Putamen (tissue), 1 donor: ENCODE results near the gene DNM1L.

Source experiments
- DNase-seq: peaks from one replicate; pipeline ENCODE4 v3.0.0-alpha.2; 2016; ENCODE audit warnings: low spot score

The DNM1L gene

DNA sequence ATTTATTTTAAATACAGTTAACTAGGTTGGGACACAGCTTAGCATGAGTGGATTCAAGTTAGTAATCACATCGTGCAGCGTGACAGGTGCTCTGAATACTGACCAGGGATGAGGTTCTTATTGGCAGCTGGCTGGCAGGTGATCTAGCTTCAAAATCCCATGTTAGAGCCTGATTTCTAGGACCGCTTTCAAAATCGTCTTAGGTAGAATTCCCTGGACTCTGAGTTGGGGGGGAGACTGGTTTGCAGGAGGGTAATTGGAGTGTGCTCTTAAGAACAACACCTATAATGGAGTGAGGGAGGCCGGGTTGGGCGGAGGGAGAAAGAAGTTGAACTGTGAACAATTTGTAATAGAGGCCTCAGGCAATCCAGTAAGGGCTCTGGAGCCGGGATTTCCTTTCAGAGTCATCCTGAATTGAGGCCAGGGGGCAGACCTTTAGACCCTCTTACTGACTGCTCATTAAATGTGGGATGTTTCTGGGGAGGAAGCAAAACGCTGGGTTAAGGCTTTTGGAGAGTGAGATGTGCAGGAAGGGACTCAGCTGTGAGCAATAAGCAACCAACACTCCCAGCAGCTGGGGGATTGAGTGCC lies 77.5 kb downstream of the DNM1L start:
- no peak for DNase-seq

DNA sequence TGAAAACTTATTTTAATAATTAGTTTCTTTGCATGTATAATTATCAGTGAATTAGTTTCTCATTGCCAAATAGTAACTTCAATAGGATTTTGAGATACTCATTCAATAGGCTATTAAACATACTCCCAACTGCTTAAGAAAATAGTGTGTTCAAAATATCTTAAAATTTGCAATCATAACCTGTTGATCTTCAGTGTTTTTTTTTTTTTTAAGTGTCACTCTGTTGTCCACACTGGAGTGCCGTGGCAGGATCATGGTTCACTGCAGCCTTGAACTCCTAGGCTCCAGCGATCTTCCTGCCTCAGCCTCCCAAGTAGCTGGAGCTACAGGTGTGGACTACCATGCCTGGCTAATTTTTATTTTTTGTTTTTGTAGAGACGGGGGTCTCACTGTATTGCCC lies 78.1 kb downstream of the DNM1L start:
- no peak for DNase-seq

GRCh38 chr12:32761716-32762115 lies 82.6 kb downstream of the DNM1L start:
- no peak for DNase-seq

DNA sequence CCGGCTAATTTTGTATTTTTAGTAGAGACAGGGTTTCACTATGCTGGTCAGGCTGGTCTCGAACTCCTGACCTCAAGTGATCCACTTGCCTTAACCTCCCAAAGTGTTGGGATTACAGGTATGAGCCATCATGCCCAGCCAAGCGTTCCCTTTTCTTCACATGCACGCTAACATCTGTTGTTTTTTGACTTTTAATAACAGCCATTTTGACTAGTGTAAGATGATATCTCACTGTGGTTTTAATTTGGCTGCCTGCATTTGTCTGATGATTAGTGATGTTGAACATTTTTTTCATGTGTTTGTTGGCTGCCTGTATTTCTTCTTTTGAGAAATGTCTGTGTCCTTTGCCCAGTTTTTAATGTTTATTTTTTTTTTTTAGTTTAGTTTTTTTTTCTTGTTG lies 86.8 kb downstream of the DNM1L start:
- no peak for DNase-seq

- DNase-seq: no peak
These were observed 89.4 kb downstream of the DNM1L start for GRCh38 chr12:32768518-32768917.

GRCh38 chr12:32770141-32770540 lies 91.0 kb downstream of the DNM1L start:
- DNase-seq: no peak

GRCh38 chr12:32773691-32774090 lies 94.6 kb downstream of the DNM1L start:
- DNase-seq: no peak

DNA sequence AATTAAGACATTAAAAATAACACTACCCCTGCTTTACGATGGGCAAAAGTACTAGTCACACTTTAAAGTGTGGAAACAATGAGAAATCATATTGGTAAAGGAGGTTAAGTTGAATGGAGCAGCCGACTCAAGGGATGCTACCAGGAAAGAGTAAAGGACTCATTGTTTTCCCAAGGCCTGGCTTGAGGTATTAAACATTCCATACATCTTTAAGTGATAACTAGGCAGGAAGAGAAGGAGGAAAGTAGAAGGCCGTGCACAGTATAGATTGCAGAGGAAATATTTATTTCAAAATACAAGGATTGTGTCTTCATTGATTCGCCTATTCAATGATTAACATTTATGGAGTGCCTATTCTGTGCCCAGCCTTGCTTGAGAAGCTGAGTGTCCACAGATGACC lies 97.2 kb downstream of the DNM1L start:
- DNase-seq: no peak

- DNase-seq: no peak
These were observed 98.1 kb downstream of the DNM1L start for GRCh38 chr12:32777159-32777558.

DNA sequence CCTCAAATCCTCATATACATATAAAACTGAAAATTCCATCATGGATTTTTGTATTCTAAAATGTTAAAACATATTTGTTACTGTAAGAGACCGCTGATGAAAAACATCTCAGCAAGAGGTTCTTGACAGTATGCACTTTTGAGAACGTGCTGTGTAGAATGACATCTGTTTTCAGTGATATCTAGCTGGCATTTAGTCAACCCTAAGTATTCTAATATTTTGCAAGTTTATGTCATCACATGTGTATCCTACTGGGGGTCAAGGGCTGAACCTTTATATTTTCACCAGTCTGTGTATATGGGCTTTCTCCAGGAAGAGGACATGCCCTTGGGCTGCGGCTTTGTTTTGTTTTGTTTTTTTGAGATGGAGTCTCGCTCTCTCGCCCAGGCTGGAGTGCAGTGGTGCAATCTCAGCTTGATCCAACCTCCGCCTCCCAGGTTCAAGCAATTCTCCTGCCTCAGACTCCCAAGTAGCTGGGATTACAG lies 98.6 kb downstream of the DNM1L start:
- DNase-seq: no peak

- DNase-seq: no peak
These were observed 101.0 kb downstream of the DNM1L start for GRCh38 chr12:32780071-32780470.

DNA sequence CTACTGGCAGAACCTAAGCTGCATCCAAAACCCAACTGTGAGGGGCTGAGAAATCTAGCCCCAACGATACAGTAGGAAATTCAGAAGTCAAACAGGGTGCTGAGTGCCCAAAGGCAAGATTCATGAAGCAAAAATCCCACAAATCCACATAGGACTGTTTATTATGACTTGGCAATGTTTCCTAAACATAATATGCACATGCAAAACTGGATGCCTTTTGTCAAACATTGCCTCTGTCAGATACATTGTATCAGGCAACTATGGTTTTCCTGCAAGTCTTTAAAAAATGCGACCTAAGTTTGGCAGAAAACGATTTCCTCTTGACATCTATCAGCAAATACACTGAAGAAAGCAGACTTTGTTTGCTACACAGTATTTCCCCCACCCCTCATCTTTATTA lies 103.9 kb downstream of the DNM1L start:
- no peak for DNase-seq

GRCh38 chr12:32785557-32785956 lies 106.5 kb downstream of the DNM1L start:
- DNase-seq: no peak

DNA sequence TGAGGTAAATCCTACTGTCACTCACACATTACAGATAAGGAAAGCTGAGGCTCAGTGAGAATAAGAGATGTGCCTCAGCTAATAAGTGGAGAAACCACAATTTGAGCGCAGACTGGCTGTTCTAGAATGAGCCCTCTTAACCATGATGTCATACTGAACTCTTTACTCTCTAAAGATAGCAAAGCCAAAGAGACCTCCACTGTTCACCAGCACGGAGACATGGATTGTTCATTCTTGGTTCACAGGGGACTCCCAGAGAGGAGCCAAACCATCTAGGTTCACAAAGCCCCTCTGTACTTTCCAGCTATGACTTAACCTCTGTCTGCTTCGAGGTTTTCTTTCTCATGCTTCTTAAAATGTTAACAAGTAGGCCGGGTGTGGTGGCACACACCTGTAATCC lies 109.3 kb downstream of the DNM1L start:
- DNase-seq: no peak

DNA sequence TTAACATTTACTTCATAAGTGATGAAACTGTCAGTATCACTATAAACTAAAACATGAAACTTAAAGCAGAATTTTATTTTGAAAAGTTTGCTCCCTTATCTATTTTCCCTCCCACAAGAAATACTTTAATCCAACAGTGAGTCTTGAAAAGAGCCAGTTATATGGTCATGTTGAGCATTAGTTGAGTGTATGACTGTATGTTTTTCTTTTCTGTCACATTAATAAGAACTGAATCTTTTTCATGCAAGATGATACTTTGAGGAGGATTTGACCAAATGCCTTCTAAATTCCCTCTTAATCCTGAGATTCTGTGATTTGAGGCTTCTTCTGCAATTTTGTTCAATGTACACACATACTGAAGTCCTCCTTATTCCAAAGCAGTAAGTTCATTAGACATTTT lies 110.3 kb downstream of the DNM1L start:
- DNase-seq: no peak

DNA sequence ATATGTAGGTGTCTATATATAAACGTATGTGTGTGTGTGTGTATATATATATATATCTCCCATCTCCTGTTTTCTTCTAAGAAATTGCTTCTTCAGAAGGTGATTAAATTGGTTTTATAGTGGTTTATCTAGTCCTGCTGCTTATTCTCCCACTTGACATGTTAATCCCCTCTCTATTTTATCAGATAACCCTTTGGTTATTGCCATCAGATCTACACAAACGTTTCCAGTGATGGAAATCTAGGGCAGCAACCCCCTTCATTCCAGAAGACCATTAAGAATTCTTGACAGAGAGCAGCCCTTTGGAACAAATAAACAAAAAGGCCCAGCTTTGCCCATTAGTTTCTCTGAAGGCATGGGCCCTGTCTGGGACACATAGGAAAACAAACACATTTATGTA lies 110.8 kb downstream of the DNM1L start:
- DNase-seq: no peak

DNA sequence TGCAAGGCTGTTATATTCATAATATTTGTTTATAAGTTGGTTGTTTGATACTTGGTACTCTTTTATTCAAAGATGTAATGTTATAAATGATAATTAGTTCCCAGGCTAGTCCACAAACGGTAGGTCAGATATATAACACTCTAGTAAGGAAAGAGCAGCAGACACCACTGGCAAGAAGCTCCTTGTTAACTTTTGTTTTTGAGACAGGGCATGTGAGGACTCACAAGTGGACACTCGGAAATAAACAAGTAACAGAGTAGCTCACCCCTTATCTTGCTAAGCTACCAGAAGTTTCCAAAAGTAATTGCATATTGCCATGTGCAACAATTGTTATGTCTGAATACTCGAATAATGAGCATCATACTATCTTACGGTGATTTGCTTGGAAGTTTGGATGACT lies 115.2 kb downstream of the DNM1L start:
- no peak for DNase-seq
